Measurements from ENCODE around the gene PDE10A. TPM values are rescaled to one million over a fixed set of nuclear protein-coding genes. Genes with fewer than 3 reads are reported as not detected.

Gene PDE10A
- total RNA-seq, 4 donors from 2014 or later = 0.59 to 3.1 (median 2.0) TPM

- Histone ChIP-seq H3K4me1 (no peaks in the 10 kb centered on the region), H3K4me3 (no peak overlapping the region), H3K27ac (no peak overlapping the region), H3K9me3 (no peaks in the 10 kb centered on the region), H3K36me3 (no peaks in the 10 kb centered on the region), H3K27me3 (peaks cover 4% of the 10 kb centered on the region)
- no peak for TF ChIP-seq POLR2A (IDR thresholded peaks at IDR 0.05)
- no peak for DNase-seq (ENCODE audit: low spot score in 2 of 2)
- 91% methylated on average over 27 of the region's 27 CpGs for WGBS
Measured at GRCh38 chr6:165686596-165687365, 23.7 kb upstream of the PDE10A start.

GRCh38 chr6:165685302-165685701 is 22.3 kb upstream of the PDE10A start:
- no peaks in the 10 kb centered on the region for H3K9me3 ChIP-seq
- no peak overlapping the region for H3K27ac ChIP-seq
- no peak for DNase-seq (ENCODE audit: low spot score in 2 of 2)
- WGBS = 21% methylated on average over 1 of the region's 1 CpG
- no peaks in the 10 kb centered on the region for H3K36me3 ChIP-seq
- no peak for TF ChIP-seq EP300 (IDR thresholded peaks at IDR 0.05)
- no peak for TF ChIP-seq POLR2A (IDR thresholded peaks at IDR 0.05)
- TF ChIP-seq CTCF (IDR thresholded peaks at IDR 0.05) = no peak
- TF ChIP-seq POLR2AphosphoS5 (IDR thresholded peaks at IDR 0.05) = no peak
- H3K4me1 ChIP-seq = no peaks in the 10 kb centered on the region
- peaks cover 9% of the 10 kb centered on the region for H3K27me3 ChIP-seq
- H3K4me3 ChIP-seq = no peak overlapping the region

- 91% methylated on average over 10 of the region's 10 CpGs for WGBS
Measured at GRCh38 chr6:165684333-165684732, 21.3 kb upstream of the PDE10A start.

GRCh38 chr6:165680975-165681374 is 17.9 kb upstream of the PDE10A start:
- 70% methylated on average over 5 of the region's 5 CpGs for WGBS
- TF ChIP-seq POLR2AphosphoS5 (IDR thresholded peaks at IDR 0.05) (no peak), POLR2A (IDR thresholded peaks at IDR 0.05) (no peak), CTCF (IDR thresholded peaks at IDR 0.05) (no peak), EP300 (IDR thresholded peaks at IDR 0.05) (no peak)
- Histone ChIP-seq H3K9me3 (no peaks in the 10 kb centered on the region), H3K27ac (no peak overlapping the region), H3K4me3 (no peak overlapping the region), H3K4me1 (no peaks in the 10 kb centered on the region), H3K36me3 (no peaks in the 10 kb centered on the region), H3K27me3 (peaks cover 17% of the 10 kb centered on the region)
- DNase-seq (ENCODE audit: low spot score in 2 of 2) = no peak

More at GRCh38 chr6:165684333-165684732, 21.3 kb upstream of the PDE10A start:
- Histone ChIP-seq H3K27me3 (peaks cover 14% of the 10 kb centered on the region), H3K36me3 (no peaks in the 10 kb centered on the region), H3K4me3 (no peak overlapping the region), H3K9me3 (no peaks in the 10 kb centered on the region), H3K27ac (no peak overlapping the region), H3K4me1 (no peaks in the 10 kb centered on the region)
- TF ChIP-seq POLR2A (IDR thresholded peaks at IDR 0.05) (no peak), CTCF (IDR thresholded peaks at IDR 0.05) (no peak), EP300 (IDR thresholded peaks at IDR 0.05) (no peak), POLR2AphosphoS5 (IDR thresholded peaks at IDR 0.05) (no peak)
- DNase-seq (ENCODE audit: low spot score in 2 of 2) = no peak

GRCh38 chr6:165679326-165679725 is 16.3 kb upstream of the PDE10A start:
- no peaks in the 10 kb centered on the region for H3K36me3 ChIP-seq
- H3K27ac ChIP-seq = no peak overlapping the region
- DNase-seq (ENCODE audit: low spot score in 2 of 2) = no peak
- no peaks in the 10 kb centered on the region for H3K4me1 ChIP-seq
- H3K4me3 ChIP-seq = no peak overlapping the region
- no peaks in the 10 kb centered on the region for H3K9me3 ChIP-seq
- no peak for TF ChIP-seq POLR2A (IDR thresholded peaks at IDR 0.05)
- peaks cover 17% of the 10 kb centered on the region for H3K27me3 ChIP-seq
- 74% methylated on average over 9 of the region's 10 CpGs for WGBS

GRCh38 chr6:165678904-165679303 is 15.9 kb upstream of the PDE10A start:
- TF ChIP-seq CTCF (IDR thresholded peaks at IDR 0.05) (no peak), POLR2AphosphoS5 (IDR thresholded peaks at IDR 0.05) (no peak), EP300 (IDR thresholded peaks at IDR 0.05) (no peak), POLR2A (IDR thresholded peaks at IDR 0.05) (no peak)
- DNase-seq (ENCODE audit: low spot score in 2 of 2) = no peak
- H3K27ac ChIP-seq = no peak overlapping the region
- H3K27me3 ChIP-seq = peaks cover 17% of the 10 kb centered on the region
- no peaks in the 10 kb centered on the region for H3K9me3 ChIP-seq
- H3K4me1 ChIP-seq = no peaks in the 10 kb centered on the region
- 38% methylated on average over 4 of the region's 4 CpGs for WGBS
- H3K36me3 ChIP-seq = no peaks in the 10 kb centered on the region
- no peak overlapping the region for H3K4me3 ChIP-seq

Measured in suprapubic skin (tissue), 4 donors.